ENCODE measurements around the gene ERCC2. TPM values are rescaled to one million over a fixed set of nuclear protein-coding genes. Genes with fewer than 3 reads are reported as not detected.

Gene ERCC2
- total RNA-seq, 1 donor from 2014 or later = 67.3 TPM

DNA sequence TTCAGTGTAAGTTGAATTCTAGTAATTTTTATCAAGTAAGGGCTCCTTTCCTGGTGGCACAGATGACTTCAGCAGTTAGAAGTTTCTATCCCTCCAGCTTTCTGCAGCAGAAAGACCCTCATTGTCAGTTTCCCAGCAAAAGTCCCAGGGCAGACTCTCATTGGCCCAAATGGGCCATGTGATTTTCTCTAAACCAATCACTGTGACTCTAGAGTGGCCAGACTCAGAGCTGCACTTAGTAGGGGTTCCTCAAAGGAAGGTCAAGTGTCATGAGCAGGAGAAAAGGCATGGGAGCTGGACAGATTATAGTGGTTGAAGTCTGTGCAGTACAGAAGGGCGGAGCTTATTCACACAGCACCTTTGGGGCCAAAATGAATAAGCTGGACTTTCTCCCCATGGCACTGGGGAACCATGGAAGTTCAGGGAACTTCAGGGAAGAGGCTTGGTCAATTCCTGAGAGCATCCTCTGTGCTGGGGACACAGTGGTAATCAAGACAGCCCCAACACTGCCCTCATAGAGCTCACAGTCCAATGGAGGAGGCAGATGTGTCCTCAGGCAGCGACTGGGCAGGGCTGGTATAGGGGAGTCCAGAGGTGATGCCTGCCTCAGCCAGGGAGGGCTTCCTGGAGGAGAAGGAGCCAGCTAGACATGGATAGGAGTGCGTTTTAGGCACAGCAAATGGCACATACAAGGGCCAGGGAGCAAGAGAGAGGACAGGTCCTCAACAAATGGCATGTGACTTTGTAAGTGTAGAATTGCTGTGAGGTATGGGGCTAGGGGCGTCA lies 66.0 kb downstream of the ERCC2 start:
- Mint-ChIP-seq H3K4me1 (no peaks in the 10 kb centered on the region), H3K9me3 (no peaks in the 10 kb centered on the region), H3K27ac (ENCODE audit: unreplicated experiment) (no peak overlapping the region), H3K27me3 (ENCODE audit: low read depth) (peaks cover 13% of the 10 kb centered on the region), H3K36me3 (ENCODE audit: low read depth) (peaks cover 10% of the 10 kb centered on the region), H3K4me3 (no peak overlapping the region)
- TF ChIP-seq, protein P1, sequence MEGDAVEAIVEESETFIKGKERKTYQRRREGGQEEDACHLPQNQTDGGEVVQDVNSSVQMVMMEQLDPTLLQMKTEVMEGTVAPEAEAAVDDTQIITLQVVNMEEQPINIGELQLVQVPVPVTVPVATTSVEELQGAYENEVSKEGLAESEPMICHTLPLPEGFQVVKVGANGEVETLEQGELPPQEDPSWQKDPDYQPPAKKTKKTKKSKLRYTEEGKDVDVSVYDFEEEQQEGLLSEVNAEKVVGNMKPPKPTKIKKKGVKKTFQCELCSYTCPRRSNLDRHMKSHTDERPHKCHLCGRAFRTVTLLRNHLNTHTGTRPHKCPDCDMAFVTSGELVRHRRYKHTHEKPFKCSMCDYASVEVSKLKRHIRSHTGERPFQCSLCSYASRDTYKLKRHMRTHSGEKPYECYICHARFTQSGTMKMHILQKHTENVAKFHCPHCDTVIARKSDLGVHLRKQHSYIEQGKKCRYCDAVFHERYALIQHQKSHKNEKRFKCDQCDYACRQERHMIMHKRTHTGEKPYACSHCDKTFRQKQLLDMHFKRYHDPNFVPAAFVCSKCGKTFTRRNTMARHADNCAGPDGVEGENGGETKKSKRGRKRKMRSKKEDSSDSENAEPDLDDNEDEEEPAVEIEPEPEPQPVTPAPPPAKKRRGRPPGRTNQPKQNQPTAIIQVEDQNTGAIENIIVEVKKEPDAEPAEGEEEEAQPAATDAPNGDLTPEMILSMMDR (conservative IDR thresholded peaks at IDR 0.05) = no peak
- DNase-seq (ENCODE audit: low read depth, low spot score) = no peak

DNA sequence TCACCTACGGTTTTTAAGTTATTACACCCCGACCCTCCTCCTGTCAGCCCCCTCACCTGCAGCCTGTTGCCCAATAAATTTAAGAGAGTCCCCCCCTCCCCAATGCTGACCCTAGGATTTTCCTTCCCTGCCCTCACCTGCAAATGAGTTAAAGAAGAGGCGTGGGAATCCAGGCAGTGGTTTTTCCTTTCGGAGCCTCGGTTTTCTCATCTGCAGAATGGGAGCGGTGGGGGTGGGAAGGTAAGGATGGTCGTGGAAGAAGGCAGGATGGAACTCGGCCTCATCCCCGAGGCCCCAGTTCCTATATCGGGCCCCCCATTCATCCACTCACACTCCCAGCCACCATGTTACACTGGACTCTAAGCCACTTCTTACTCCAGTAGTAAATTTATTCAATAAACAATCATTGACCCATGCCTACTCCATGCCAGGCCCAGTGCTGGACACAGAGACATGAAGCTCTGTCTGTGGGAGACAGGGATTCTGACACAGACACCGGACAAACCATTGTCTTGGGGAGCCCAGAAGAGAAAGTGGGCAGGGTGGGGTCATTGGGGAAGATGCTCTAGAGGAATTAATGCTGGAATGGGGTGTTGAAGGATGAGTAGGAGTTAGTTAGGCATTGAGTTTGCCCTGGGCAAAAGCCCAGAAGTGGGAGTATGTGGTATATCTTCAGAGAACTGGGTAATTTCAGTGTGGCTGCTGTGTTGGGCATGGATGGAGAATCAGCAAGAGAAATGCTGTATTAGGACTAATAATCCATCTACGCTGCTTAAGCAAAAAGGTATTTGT lies 66.9 kb downstream of the ERCC2 start:
- peaks cover 13% of the 10 kb centered on the region for H3K27me3 Mint-ChIP-seq (ENCODE audit: low read depth)
- H3K27ac Mint-ChIP-seq (ENCODE audit: unreplicated experiment) = peak overlapping the region; percentile 67
- H3K9me3 Mint-ChIP-seq = no peaks in the 10 kb centered on the region
- no peak overlapping the region for H3K4me3 Mint-ChIP-seq
- TF ChIP-seq, protein P1 (conservative IDR thresholded peaks at IDR 0.05) = no peak
- DNase-seq (ENCODE audit: low read depth, low spot score) = no peak
- H3K4me1 Mint-ChIP-seq = no peaks in the 10 kb centered on the region
- H3K36me3 Mint-ChIP-seq (ENCODE audit: low read depth) = peaks cover 13% of the 10 kb centered on the region

DNA sequence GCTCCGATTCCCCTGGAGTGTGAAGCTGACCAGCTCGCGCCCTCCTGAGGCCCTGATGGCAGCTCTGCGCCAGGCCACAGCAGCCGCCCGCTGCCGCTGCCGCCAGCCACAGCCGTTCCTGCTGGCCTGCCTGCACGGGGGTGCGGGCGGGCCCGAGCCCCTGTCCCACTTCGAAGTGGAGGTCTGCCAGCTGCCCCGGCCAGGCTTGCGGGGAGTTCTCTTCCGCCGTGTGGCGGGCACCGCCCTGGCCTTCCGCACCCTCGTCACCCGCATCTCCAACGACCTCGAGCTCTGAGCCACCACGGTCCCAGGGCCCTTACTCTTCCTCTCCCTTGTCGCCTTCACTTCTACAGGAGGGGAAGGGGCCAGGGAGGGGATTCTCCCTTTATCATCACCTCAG lies 68.0 kb downstream of the ERCC2 start:
- no peaks in the 10 kb centered on the region for H3K9me3 Mint-ChIP-seq
- peaks cover 13% of the 10 kb centered on the region for H3K27me3 Mint-ChIP-seq (ENCODE audit: low read depth)
- no peak for DNase-seq (ENCODE audit: low read depth, low spot score)
- H3K4me1 Mint-ChIP-seq = no peaks in the 10 kb centered on the region
- no peak overlapping the region for H3K4me3 Mint-ChIP-seq
- H3K27ac Mint-ChIP-seq (ENCODE audit: unreplicated experiment) = no peak overlapping the region
- TF ChIP-seq, protein P1 (conservative IDR thresholded peaks at IDR 0.05) = no peak
- peaks cover 16% of the 10 kb centered on the region for H3K36me3 Mint-ChIP-seq (ENCODE audit: low read depth)

Other genes starting within 250 kb of the ERCC2 start
- gene NKPD1, start 209.6 kb downstream of the ERCC2 start, total RNA-seq = 0.16 and 0.39 TPM in 2 replicates
- gene TRAPPC6A, start 192.3 kb downstream of the ERCC2 start, total RNA-seq = 22.2 and 25.1 TPM in 2 replicates
- gene BLOC1S3, start 191.8 kb downstream of the ERCC2 start, total RNA-seq = 9.3 and 9.7 TPM in 2 replicates
- 0.91 and 1.1 TPM in 2 replicates for gene EXOC3L2, start 125.2 kb downstream of the ERCC2 start, total RNA-seq
- 57.2 and 59.8 TPM in 2 replicates for gene MARK4, start 119.3 kb downstream of the ERCC2 start, total RNA-seq
- not detected in 2 replicates for gene CKM, start 47.7 kb downstream of the ERCC2 start, total RNA-seq
- gene KLC3, start 29.8 kb downstream of the ERCC2 start, total RNA-seq = not detected in 2 replicates
- 6.4 and 8.2 TPM in 2 replicates for gene PPP1R13L, start 34.5 kb upstream of the ERCC2 start, total RNA-seq
- gene POLR1G, start 36.1 kb upstream of the ERCC2 start, total RNA-seq = 11.7 and 12.8 TPM in 2 replicates
- gene ERCC1, start 53.3 kb upstream of the ERCC2 start, total RNA-seq = 111 and 115 TPM in 2 replicates
- gene FOSB, start 97.4 kb upstream of the ERCC2 start, total RNA-seq = 0.26 and 0.45 TPM in 2 replicates
- 16.2 and 19.8 TPM in 2 replicates for gene RTN2, start 126.5 kb upstream of the ERCC2 start, total RNA-seq
- gene PPM1N, start 127.9 kb upstream of the ERCC2 start, total RNA-seq = not detected in 2 replicates
- 46.1 and 49.9 TPM in 2 replicates for gene VASP, start 136.9 kb upstream of the ERCC2 start, total RNA-seq
- gene OPA3, start 214.2 kb upstream of the ERCC2 start, total RNA-seq = 14.8 and 15.7 TPM in 2 replicates
- not detected in 2 replicates for gene GPR4, start 231.6 kb upstream of the ERCC2 start, total RNA-seq